GM21360 (cell line): ENCODE data around the gene NFIB.

Experiments
- ATAC-seq: cut with Tn5 transposase; IDR thresholded peaks from one replicate; pipeline ENCODE4 v1.9.1; 2021; ENCODE audit warnings: mild to moderate bottlenecking, moderate library complexity; ENCODE audit not compliant: unreplicated experiment

The NFIB gene

GRCh38 chr9:14307989-14308852 is 5.7 kb downstream of the NFIB start:
- ATAC-seq, result no peak

- no peak for ATAC-seq
Observed at GRCh38 chr9:14306672-14307660, 7.0 kb downstream of the NFIB start.

GRCh38 chr9:14306188-14306587 is 7.8 kb downstream of the NFIB start:
- ATAC-seq, result no peak

GRCh38 chr9:14304259-14304658 is 9.7 kb downstream of the NFIB start:
- no peak for ATAC-seq

- ATAC-seq, result no peak
Observed at GRCh38 chr9:14303521-14303920, 10.4 kb downstream of the NFIB start.

GRCh38 chr9:14303100-14303499 is 10.8 kb downstream of the NFIB start:
- ATAC-seq, result no peak

GRCh38 chr9:14302405-14302804 is 11.5 kb downstream of the NFIB start:
- no peak for ATAC-seq

- no peak for ATAC-seq
Observed at GRCh38 chr9:14301583-14302021, 12.3 kb downstream of the NFIB start.

- ATAC-seq, result no peak
Observed at GRCh38 chr9:14301006-14301405, 12.9 kb downstream of the NFIB start.

- no peak for ATAC-seq
Observed at GRCh38 chr9:14300588-14300987, 13.4 kb downstream of the NFIB start.

GRCh38 chr9:14300040-14300439 is 13.9 kb downstream of the NFIB start:
- ATAC-seq, result no peak

- no peak for ATAC-seq
Observed at GRCh38 chr9:14298601-14299022, 15.3 kb downstream of the NFIB start.

- no peak for ATAC-seq
Observed at GRCh38 chr9:14296495-14297113, 17.3 kb downstream of the NFIB start.

GRCh38 chr9:14294659-14295058 is 19.3 kb downstream of the NFIB start:
- no peak for ATAC-seq

GRCh38 chr9:14293801-14294200 is 20.1 kb downstream of the NFIB start:
- no peak for ATAC-seq

- no peak for ATAC-seq
Observed at GRCh38 chr9:14292181-14292739, 21.7 kb downstream of the NFIB start.

- no peak for ATAC-seq
Observed at GRCh38 chr9:14289916-14290315, 24.0 kb downstream of the NFIB start.

- ATAC-seq, result no peak
Observed at GRCh38 chr9:14288433-14288832, 25.5 kb downstream of the NFIB start.

- no peak for ATAC-seq
Observed at GRCh38 chr9:14286121-14286520, 27.8 kb downstream of the NFIB start.

GRCh38 chr9:14283276-14283675 is 30.7 kb downstream of the NFIB start:
- ATAC-seq, result no peak

GRCh38 chr9:14281876-14282275 is 32.1 kb downstream of the NFIB start:
- no peak for ATAC-seq
